ENCODE measurements around the gene TNFAIP8L1. TPM values are rescaled to one million over a fixed set of nuclear protein-coding genes. Genes with fewer than 3 reads are reported as not detected.
A peak's percentile ranks its signal among the peaks of the same experiment; 100 is the strongest.

The TNFAIP8L1 gene
- total and polyA plus RNA-seq, 2 experiments from 2014 or later, result 13.6 to 14.3 TPM

- H4K20me1 ChIP-seq (ENCODE audit: insufficient read depth, poor library complexity, severe bottlenecking), result no peaks in the 10 kb centered on the region
- H3K4me3 ChIP-seq, result no peak overlapping the region
- peaks cover 9% of the 10 kb centered on the region for H3K27me3 ChIP-seq
- no peaks in the 10 kb centered on the region for H3K9me3 ChIP-seq (ENCODE audit: low read depth)
- no peaks in the 10 kb centered on the region for H3K9me2 ChIP-seq (replicated peaks; ENCODE audit: insufficient read depth)
- H3K36me3 ChIP-seq (replicated peaks; ENCODE audit: insufficient read depth, low read depth), result no peaks in the 10 kb centered on the region
- WGBS (ENCODE audit: low lambda C conversion rate, missing lambda C conversion rate), result 34% methylated on average over 35 of the region's 35 CpGs
- no peaks in the 10 kb centered on the region for H3K79me2 ChIP-seq
- DNase-seq (ENCODE audit: low spot score), result peak; percentile 41
- no peak overlapping the region for H3K27ac ChIP-seq
- H2AFZ ChIP-seq, result no peak overlapping the region
- H3K4me2 ChIP-seq, result peak overlapping the region; percentile 63
- TF ChIP-seq EZH2phosphoT487 (IDR thresholded peaks at IDR 0.05; ENCODE audit: low read depth, severe bottlenecking, unreplicated experiment) (no peak), EZH2 (IDR thresholded peaks at IDR 0.05; ENCODE audit: borderline replicate concordance) (no peak), CTCF (IDR thresholded peaks at IDR 0.05; ENCODE audit: poor library complexity) (no peak)
- no peaks in the 10 kb centered on the region for H3K4me1 ChIP-seq (ENCODE audit: insufficient read depth)
Observed at GRCh38 chr19:4606921-4607678, 32.2 kb upstream of the TNFAIP8L1 start.

DNA sequence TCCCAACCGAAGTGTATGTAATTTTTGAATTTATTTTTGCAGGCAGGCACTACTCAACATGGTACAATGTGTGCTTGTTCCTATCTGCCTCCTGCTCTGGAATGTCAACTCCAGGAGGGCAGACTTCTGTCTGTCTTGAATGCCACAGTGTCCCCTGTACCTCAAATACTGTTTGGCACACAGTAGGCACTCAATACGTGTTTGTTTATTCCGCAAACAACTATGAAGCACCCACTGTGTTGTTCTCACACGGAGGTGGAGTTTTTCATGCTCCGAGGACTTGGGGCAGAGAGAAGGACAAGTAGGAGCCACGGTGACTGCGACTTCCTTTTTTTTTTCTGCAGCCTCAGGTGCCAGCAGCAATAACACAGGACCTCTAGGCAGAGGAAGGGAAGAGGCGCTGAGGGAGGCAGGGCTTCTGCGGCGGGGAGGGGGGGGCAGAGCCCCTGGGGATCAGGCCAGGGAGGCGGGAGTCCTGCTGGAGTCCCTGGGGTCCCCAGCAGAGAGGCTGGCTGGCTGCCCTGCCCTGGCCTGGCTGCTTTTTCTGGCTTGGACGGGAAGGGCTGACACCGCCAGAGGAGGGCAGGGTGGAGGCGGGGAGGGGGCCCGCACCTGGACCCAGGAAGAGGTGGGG, 29.3 kb upstream of the TNFAIP8L1 start:
- no peak for DNase-seq (ENCODE audit: low spot score)
- H3K4me2 ChIP-seq, result no peak overlapping the region
- no peak overlapping the region for H2AFZ ChIP-seq
- TF ChIP-seq CTCF (IDR thresholded peaks at IDR 0.05; ENCODE audit: poor library complexity) (no peak), EZH2phosphoT487 (IDR thresholded peaks at IDR 0.05; ENCODE audit: low read depth, severe bottlenecking, unreplicated experiment) (no peak), EZH2 (IDR thresholded peaks at IDR 0.05; ENCODE audit: borderline replicate concordance) (no peak)
- no peaks in the 10 kb centered on the region for H3K9me2 ChIP-seq (replicated peaks; ENCODE audit: insufficient read depth)
- 31% methylated on average over 11 of the region's 15 CpGs for WGBS (ENCODE audit: low lambda C conversion rate, missing lambda C conversion rate)
- H4K20me1 ChIP-seq (ENCODE audit: insufficient read depth, poor library complexity, severe bottlenecking), result no peaks in the 10 kb centered on the region
- no peaks in the 10 kb centered on the region for H3K36me3 ChIP-seq (replicated peaks; ENCODE audit: insufficient read depth, low read depth)
- no peaks in the 10 kb centered on the region for H3K9me3 ChIP-seq (ENCODE audit: low read depth)
- H3K4me3 ChIP-seq, result no peak overlapping the region
- H3K79me2 ChIP-seq, result no peaks in the 10 kb centered on the region
- H3K27ac ChIP-seq, result no peak overlapping the region
- H3K27me3 ChIP-seq, result peaks cover 9% of the 10 kb centered on the region
- no peaks in the 10 kb centered on the region for H3K4me1 ChIP-seq (ENCODE audit: insufficient read depth)

- Histone ChIP-seq H3K27ac (no peak overlapping the region), H3K4me1 (ENCODE audit: insufficient read depth) (no peaks in the 10 kb centered on the region), H2AFZ (no peak overlapping the region), H4K20me1 (ENCODE audit: insufficient read depth, poor library complexity, severe bottlenecking) (no peaks in the 10 kb centered on the region), H3K9me3 (ENCODE audit: low read depth) (no peaks in the 10 kb centered on the region), H3K79me2 (no peaks in the 10 kb centered on the region), H3K36me3 (replicated peaks; ENCODE audit: insufficient read depth, low read depth) (no peaks in the 10 kb centered on the region), H3K27me3 (peaks cover 9% of the 10 kb centered on the region), H3K9me2 (replicated peaks; ENCODE audit: insufficient read depth) (no peaks in the 10 kb centered on the region), H3K4me3 (no peak overlapping the region), H3K4me2 (no peak overlapping the region)
- no peak for DNase-seq (ENCODE audit: low spot score)
- 91% methylated on average over 8 of the region's 8 CpGs for WGBS (ENCODE audit: low lambda C conversion rate, missing lambda C conversion rate)
- no peak for TF ChIP-seq CTCF (IDR thresholded peaks at IDR 0.05; ENCODE audit: poor library complexity)
- TF ChIP-seq EZH2phosphoT487 (IDR thresholded peaks at IDR 0.05; ENCODE audit: low read depth, severe bottlenecking, unreplicated experiment), result no peak
- TF ChIP-seq EZH2 (IDR thresholded peaks at IDR 0.05; ENCODE audit: borderline replicate concordance), result no peak
Observed at GRCh38 chr19:4613254-4613751, 26.0 kb upstream of the TNFAIP8L1 start.

All from hepatocyte (in vitro differentiated cells).